GM23248 (cell line): ENCODE measurements around the gene CCDC188.

Experiments
- EZH2 ChIP-seq: fragments of 200-600 bp; sonication (generic); IDR thresholded peaks from 2 replicates; pipeline ENCODE4 v1.6.1; 2018; ENCODE audit warnings: antibody characterized with exemption, mild to moderate bottlenecking; ENCODE audit not compliant: insufficient read depth, poor library complexity, severe bottlenecking
- EZH2phosphoT487 ChIP-seq: fragments of 200-600 bp; sonication (generic); IDR thresholded peaks from 2 replicates; pipeline ENCODE4 v1.6.1; 2018; ENCODE audit warnings: antibody characterized with exemption, moderate library complexity, mild to moderate bottlenecking, low read depth; ENCODE audit not compliant: insufficient read depth

DNA sequence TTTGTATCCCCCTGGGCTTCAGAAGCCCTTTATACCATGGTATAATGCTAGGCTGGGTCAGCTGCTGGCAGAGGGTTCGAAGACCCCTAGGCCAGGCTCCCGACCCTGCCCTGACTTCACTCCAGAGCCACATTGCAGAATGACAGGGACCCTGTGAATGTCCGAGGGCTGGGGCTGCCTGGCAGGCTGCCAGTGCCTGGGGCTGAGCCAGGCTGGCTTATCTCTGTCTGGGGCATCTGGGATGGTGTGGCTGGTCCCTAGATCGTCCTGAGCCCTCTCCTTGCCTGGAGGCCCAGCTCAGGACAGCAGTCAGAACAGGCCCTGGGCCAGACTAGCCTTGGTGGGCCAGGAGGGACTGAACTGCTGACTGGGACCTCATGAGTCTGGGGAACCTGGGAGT is 15.6 kb downstream of the CCDC188 start:
- TF ChIP-seq EZH2phosphoT487 (no peak), EZH2 (no peak)
